Endothelial cell of umbilical vein (primary cell): Measurements from ENCODE around the gene NHSL2.

ENCODE experiments used
- CTCF ChIP-seq, 2 donors: IDR thresholded peaks; 1 replicate in 1 of 2; 2 replicates in 1 of 2; pipeline ENCODE4 v1.5.1; 2011; ENCODE audit warnings: low read length in 2 of 2, mild to moderate bottlenecking in 2 of 2, moderate library complexity in 2 of 2, control low read depth in 1 of 2, inconsistent platforms in 1 of 2, low read depth in 1 of 2; ENCODE audit not compliant: insufficient read depth in 1 of 2; ENCODE audit errors: extremely low read depth in 1 of 2
- EZH2 ChIP-seq: IDR thresholded peaks from 2 replicates; pipeline ENCODE4 v1.6.1; 2012; ENCODE audit warnings: borderline replicate concordance, low read depth, mild to moderate bottlenecking, moderate library complexity, low read length, inconsistent platforms; ENCODE audit not compliant: severe bottlenecking
- POLR2A ChIP-seq: IDR thresholded peaks from 2 replicates; pipeline ENCODE4 v1.6.1; 2012; ENCODE audit warnings: low read depth, mild to moderate bottlenecking, control low read depth, low read length
- POLR2AphosphoS5 ChIP-seq: IDR thresholded peaks from 2 replicates; pipeline ENCODE4 v1.6.1; 2012; ENCODE audit warnings: low read depth, mild to moderate bottlenecking, control low read depth, low read length, moderate library complexity; ENCODE audit not compliant: insufficient read depth

- TF ChIP-seq POLR2A (no peak), CTCF (IDR thresholded peaks at IDR 0.05; ENCODE audit: extremely low read depth in 1 of 2, insufficient read depth in 1 of 2, low read depth in 1 of 2, low read length in 2 of 2) (no peak), EZH2 (no peak), POLR2AphosphoS5 (no peak)
These were observed 39.3 kb upstream of the NHSL2 start for GRCh38 chrX:71871367-71871766.
